GM12891 (cell line): ENCODE measurements around the gene SLCO3A1.

Experiments used
- PAX5 ChIP-seq: IDR thresholded peaks from 2 replicates; pipeline ENCODE4 v1.6.1; 2011; ENCODE audit warnings: low read length, moderate library complexity, mild to moderate bottlenecking; ENCODE audit not compliant: insufficient read depth, severe bottlenecking
- POLR2A ChIP-seq: IDR thresholded peaks from 2 replicates; pipeline ENCODE4 v1.6.1; 2011; ENCODE audit warnings: low read depth, low read length, control low read depth
- POLR2AphosphoS5 ChIP-seq: IDR thresholded peaks from 2 replicates; pipeline ENCODE4 v1.6.1; 2011; ENCODE audit warnings: low read depth, low read length, control low read depth
- POU2F2 ChIP-seq: IDR thresholded peaks from 2 replicates; pipeline ENCODE4 v1.6.1; 2011; ENCODE audit warnings: low read depth, mild to moderate bottlenecking, control low read depth, low read length, moderate library complexity
- TAF1 ChIP-seq: IDR thresholded peaks from 2 replicates; pipeline ENCODE4 v1.6.1; 2011; ENCODE audit warnings: low read depth, low read length, control low read depth

DNA sequence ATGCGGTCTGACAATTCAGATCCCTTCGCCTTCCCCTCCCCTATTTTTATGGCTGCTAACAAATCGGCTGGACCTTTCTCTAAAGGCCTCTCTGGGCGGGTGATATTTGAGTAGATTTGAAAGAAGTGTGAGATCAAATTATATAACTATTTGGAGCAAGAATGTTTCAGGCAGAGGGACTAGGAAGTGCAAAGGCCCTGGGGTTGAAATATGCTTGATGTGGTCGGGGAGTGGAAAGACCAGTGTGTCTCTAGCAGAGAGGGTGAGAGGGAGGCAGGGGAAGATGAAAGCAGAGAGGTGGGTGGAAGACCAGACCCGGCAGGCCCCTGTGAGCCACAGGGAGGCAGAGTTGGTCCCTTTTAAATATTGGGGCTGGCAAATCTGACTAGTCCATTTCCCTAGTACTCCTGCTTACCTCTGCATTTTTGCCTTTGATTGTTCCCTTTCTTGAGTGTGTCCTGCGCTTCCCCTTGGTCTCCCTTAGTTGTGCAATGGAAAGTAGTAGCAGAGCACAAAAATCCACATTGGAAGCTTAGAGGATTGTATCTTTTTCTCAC is 32.3 kb downstream of the SLCO3A1 start:
- TF ChIP-seq POLR2A (no peak), POLR2AphosphoS5 (no peak), TAF1 (no peak), PAX5 (no peak), POU2F2 (no peak)
